ENCODE measurements around the gene DUOX1.
A peak's percentile ranks its signal among the peaks of the same experiment; 100 is the strongest.

Gene DUOX1

DNA sequence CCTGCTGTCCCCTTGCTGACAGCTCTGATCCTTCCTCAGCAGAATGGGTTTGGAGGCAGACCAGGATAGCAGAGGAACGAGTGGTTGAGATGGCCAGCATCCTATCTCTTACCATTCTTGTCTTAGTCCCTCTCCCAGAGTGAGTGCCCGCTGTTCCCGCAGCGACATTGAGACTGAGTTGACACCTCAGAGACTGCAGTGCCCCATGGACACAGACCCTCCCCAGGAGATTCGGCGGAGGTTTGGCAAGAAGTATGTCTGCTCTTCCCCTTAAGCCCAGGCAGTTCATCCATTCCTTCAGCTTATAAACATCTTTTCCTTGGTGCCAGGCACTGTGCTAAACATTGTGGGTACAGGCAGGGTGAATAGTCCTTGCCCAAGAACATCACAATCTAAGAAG is 21.2 kb downstream of the DUOX1 start:
- no peaks in the 10 kb centered on the region for H3K79me1 ChIP-seq (replicated peaks; ENCODE audit: low read length, poor library complexity, severe bottlenecking)
- peaks cover 0 to 15% of the 10 kb centered on the region in 2 experiments for H3K27me3 ChIP-seq (ENCODE audit: control insufficient read depth in 1 of 2, insufficient read depth in 1 of 2, low read length in 2 of 2)
- no peak overlapping the region for H2BK5ac ChIP-seq (ENCODE audit: low read depth, low read length, poor library complexity, severe bottlenecking)
- no peak overlapping the region for H3K4me3 ChIP-seq (ENCODE audit: insufficient read depth in 1 of 2, low read depth in 1 of 2, low read length in 2 of 2)
- no peak overlapping the region for H3K9ac ChIP-seq (ENCODE audit: low read length)
- H3K18ac ChIP-seq (ENCODE audit: low read depth in 1 of 2, low read length in 2 of 2) = no peak overlapping the region
- no peak overlapping the region for H2BK120ac ChIP-seq (ENCODE audit: low read depth, low read length)
- WGBS = 96% methylated on average over 6 of the region's 6 CpGs
- no peak overlapping the region for H4K91ac ChIP-seq (ENCODE audit: low read length)
- peaks cover 6% of the 10 kb centered on the region for H3K4me1 ChIP-seq (ENCODE audit: control insufficient read depth, insufficient read depth, low read depth, low read length)
- no peak for DNase-seq
- no peaks in the 10 kb centered on the region for H3K9me3 ChIP-seq (ENCODE audit: control insufficient read depth, low read length)
- no peak overlapping the region for H4K8ac ChIP-seq (ENCODE audit: low read length)
- H3K4ac ChIP-seq (ENCODE audit: low read depth in 1 of 2, low read length in 2 of 2) = no peak overlapping the region
- H2BK12ac ChIP-seq (ENCODE audit: low read length in 2 of 2) = no peak overlapping the region
- H3K4me2 ChIP-seq (ENCODE audit: low read length, poor library complexity, severe bottlenecking) = no peak overlapping the region
- H3K14ac ChIP-seq (ENCODE audit: low read length in 2 of 2) = no peak overlapping the region
- H3K36me3 ChIP-seq (ENCODE audit: control insufficient read depth in 1 of 2, insufficient read depth in 2 of 2, low read depth in 1 of 2, low read length in 2 of 2) = peaks cover 4 to 13% of the 10 kb centered on the region in 2 experiments
- no peak overlapping the region for H2AK5ac ChIP-seq (ENCODE audit: low read length, severe bottlenecking)
- no peak overlapping the region for H3K27ac ChIP-seq (ENCODE audit: low read length, poor library complexity, severe bottlenecking)
- H3K23ac ChIP-seq (ENCODE audit: low read length in 2 of 2) = no peak overlapping the region
- no peak overlapping the region for H2AFZ ChIP-seq (ENCODE audit: low read depth, low read length)
- H2BK15ac ChIP-seq (ENCODE audit: low read depth, poor library complexity, severe bottlenecking) = no peak overlapping the region

DNA sequence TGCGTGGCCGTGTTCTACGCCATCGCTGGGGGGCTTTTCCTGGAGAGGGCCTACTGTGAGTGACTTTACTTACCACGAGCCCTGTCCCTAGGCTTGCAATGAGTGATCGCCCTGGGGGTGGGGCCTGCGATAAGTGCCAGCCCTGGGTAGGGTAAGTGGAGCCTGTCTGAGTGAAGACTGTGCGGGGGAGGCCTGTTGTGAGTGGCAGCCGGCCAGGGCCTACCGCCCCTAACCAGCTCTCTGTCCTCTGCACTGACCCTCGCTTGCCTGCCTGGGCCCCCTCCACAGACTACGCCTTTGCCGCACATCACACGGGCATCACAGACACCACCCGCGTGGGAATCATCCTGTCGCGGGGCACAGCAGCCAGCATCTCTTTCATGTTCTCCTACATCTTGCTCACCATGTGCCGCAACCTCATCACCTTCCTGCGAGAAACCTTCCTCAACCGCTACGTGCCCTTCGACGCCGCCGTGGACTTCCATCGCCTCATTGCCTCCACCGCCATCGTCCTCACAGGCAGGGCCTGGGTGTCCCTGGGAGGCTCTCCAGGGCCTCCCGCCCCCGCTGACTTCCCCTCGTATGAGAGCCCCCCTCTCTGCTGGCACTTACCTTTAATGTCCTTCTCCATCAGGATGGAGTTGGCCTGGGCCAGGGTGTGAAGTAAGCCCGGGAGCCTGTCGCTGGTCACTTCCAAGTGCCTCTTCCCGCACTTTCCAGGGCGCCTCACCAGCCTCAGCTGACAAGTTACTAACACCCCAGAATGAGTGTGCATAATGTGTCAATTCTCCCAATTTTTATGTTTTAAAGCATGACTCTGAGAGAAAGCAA is 22.4 kb downstream of the DUOX1 start:
- H3K4me1 ChIP-seq (ENCODE audit: control insufficient read depth, insufficient read depth, low read depth, low read length) = peaks cover 6% of the 10 kb centered on the region
- 93% methylated on average over 32 of the region's 36 CpGs for WGBS

DNA sequence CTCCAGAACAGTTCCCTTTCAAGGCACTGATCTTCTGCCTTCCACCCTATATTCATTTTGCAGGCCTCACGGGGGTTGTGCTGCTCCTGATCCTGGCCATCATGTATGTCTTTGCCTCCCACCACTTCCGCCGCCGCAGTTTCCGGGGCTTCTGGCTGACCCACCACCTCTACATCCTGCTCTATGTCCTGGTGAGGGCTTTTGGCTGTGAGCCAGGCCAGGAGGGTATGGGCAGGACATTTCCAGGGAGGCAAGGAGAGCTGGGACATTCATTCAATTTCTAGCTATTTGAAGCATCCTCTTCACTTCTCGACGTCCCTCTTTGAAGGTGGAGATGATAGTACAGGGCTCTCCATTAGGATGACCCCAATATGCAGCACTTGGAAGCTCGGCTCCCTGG is 25.9 kb downstream of the DUOX1 start:
- H3K79me1 ChIP-seq (replicated peaks; ENCODE audit: low read length, poor library complexity, severe bottlenecking) = peaks cover 2% of the 10 kb centered on the region
- H2AK5ac ChIP-seq (ENCODE audit: low read length, severe bottlenecking) = no peak overlapping the region
- no peak overlapping the region for H4K8ac ChIP-seq (ENCODE audit: low read length)
- 90% methylated on average over 7 of the region's 8 CpGs for WGBS
- no peak overlapping the region for H3K4me3 ChIP-seq (ENCODE audit: insufficient read depth in 1 of 2, low read depth in 1 of 2, low read length in 2 of 2)
- no peak overlapping the region for H2BK5ac ChIP-seq (ENCODE audit: low read depth, low read length, poor library complexity, severe bottlenecking)
- no peak overlapping the region for H3K23ac ChIP-seq (ENCODE audit: low read length in 2 of 2)
- no peak overlapping the region for H2BK12ac ChIP-seq (ENCODE audit: low read length in 2 of 2)
- no peak for DNase-seq
- H3K18ac ChIP-seq (ENCODE audit: low read depth in 1 of 2, low read length in 2 of 2) = no peak overlapping the region
- no peak overlapping the region for H3K9ac ChIP-seq (ENCODE audit: low read length)
- no peak overlapping the region for H3K27ac ChIP-seq (ENCODE audit: low read length, poor library complexity, severe bottlenecking)
- no peak overlapping the region for H3K4me2 ChIP-seq (ENCODE audit: low read length, poor library complexity, severe bottlenecking)
- no peak overlapping the region for H2BK15ac ChIP-seq (ENCODE audit: low read depth, poor library complexity, severe bottlenecking)
- H2AFZ ChIP-seq (ENCODE audit: low read depth, low read length) = no peak overlapping the region
- H3K9me3 ChIP-seq (ENCODE audit: control insufficient read depth, low read length) = no peaks in the 10 kb centered on the region
- H3K14ac ChIP-seq (ENCODE audit: low read length in 2 of 2) = no peak overlapping the region
- H4K91ac ChIP-seq (ENCODE audit: low read length) = no peak overlapping the region
- H3K36me3 ChIP-seq (ENCODE audit: control insufficient read depth in 1 of 2, insufficient read depth in 2 of 2, low read depth in 1 of 2, low read length in 2 of 2) = peaks cover 4 to 16% of the 10 kb centered on the region in 2 experiments
- H3K4me1 ChIP-seq (ENCODE audit: control insufficient read depth, insufficient read depth, low read depth, low read length) = no peaks in the 10 kb centered on the region
- H3K4ac ChIP-seq (ENCODE audit: low read depth in 1 of 2, low read length in 2 of 2) = no peak overlapping the region
- no peaks in the 10 kb centered on the region for H3K27me3 ChIP-seq (ENCODE audit: control insufficient read depth in 1 of 2, insufficient read depth in 1 of 2, low read length in 2 of 2)
- no peak overlapping the region for H2BK120ac ChIP-seq (ENCODE audit: low read depth, low read length)

More for the DNA sequence above, 22.4 kb downstream of the DUOX1 start:
- H3K27me3 ChIP-seq (ENCODE audit: control insufficient read depth in 1 of 2, insufficient read depth in 1 of 2, low read length in 2 of 2) = peaks cover 0 to 7% of the 10 kb centered on the region in 2 experiments
- peaks cover 4 to 13% of the 10 kb centered on the region in 2 experiments for H3K36me3 ChIP-seq (ENCODE audit: control insufficient read depth in 1 of 2, insufficient read depth in 2 of 2, low read depth in 1 of 2, low read length in 2 of 2)
- no peak overlapping the region for H3K23ac ChIP-seq (ENCODE audit: low read length in 2 of 2)
- no peak overlapping the region for H2AK5ac ChIP-seq (ENCODE audit: low read length, severe bottlenecking)
- no peak overlapping the region for H3K4me2 ChIP-seq (ENCODE audit: low read length, poor library complexity, severe bottlenecking)
- no peak overlapping the region for H3K9ac ChIP-seq (ENCODE audit: low read length)
- no peak overlapping the region for H3K18ac ChIP-seq (ENCODE audit: low read depth in 1 of 2, low read length in 2 of 2)
- H2AFZ ChIP-seq (ENCODE audit: low read depth, low read length) = no peak overlapping the region
- no peak overlapping the region for H4K91ac ChIP-seq (ENCODE audit: low read length)
- DNase-seq = no peak
- H2BK15ac ChIP-seq (ENCODE audit: low read depth, poor library complexity, severe bottlenecking) = no peak overlapping the region
- H3K9me3 ChIP-seq (ENCODE audit: control insufficient read depth, low read length) = no peaks in the 10 kb centered on the region
- no peak overlapping the region for H2BK5ac ChIP-seq (ENCODE audit: low read depth, low read length, poor library complexity, severe bottlenecking)
- no peak overlapping the region for H3K4me3 ChIP-seq (ENCODE audit: insufficient read depth in 1 of 2, low read depth in 1 of 2, low read length in 2 of 2)
- no peak overlapping the region for H3K27ac ChIP-seq (ENCODE audit: low read length, poor library complexity, severe bottlenecking)
- H4K8ac ChIP-seq (ENCODE audit: low read length) = no peak overlapping the region
- H3K4ac ChIP-seq (ENCODE audit: low read depth in 1 of 2, low read length in 2 of 2) = no peak overlapping the region
- no peak overlapping the region for H2BK120ac ChIP-seq (ENCODE audit: low read depth, low read length)
- peak overlapping the region in 1 of 2 experiments; percentile 38 for H3K14ac ChIP-seq (ENCODE audit: low read length in 2 of 2)
- H3K79me1 ChIP-seq (replicated peaks; ENCODE audit: low read length, poor library complexity, severe bottlenecking) = no peaks in the 10 kb centered on the region
- H2BK12ac ChIP-seq (ENCODE audit: low read length in 2 of 2) = no peak overlapping the region

GRCh38 chr15:45156744-45157455 is 27.1 kb downstream of the DUOX1 start:
- no peak overlapping the region for H3K4ac ChIP-seq (ENCODE audit: low read depth in 1 of 2, low read length in 2 of 2)
- peaks cover 0 to 13% of the 10 kb centered on the region in 2 experiments for H3K36me3 ChIP-seq (ENCODE audit: control insufficient read depth in 1 of 2, insufficient read depth in 2 of 2, low read depth in 1 of 2, low read length in 2 of 2)
- H3K9me3 ChIP-seq (ENCODE audit: control insufficient read depth, low read length) = no peaks in the 10 kb centered on the region
- no peak overlapping the region for H2BK5ac ChIP-seq (ENCODE audit: low read depth, low read length, poor library complexity, severe bottlenecking)
- H2AFZ ChIP-seq (ENCODE audit: low read depth, low read length) = no peak overlapping the region
- no peak overlapping the region for H3K18ac ChIP-seq (ENCODE audit: low read depth in 1 of 2, low read length in 2 of 2)
- H3K4me2 ChIP-seq (ENCODE audit: low read length, poor library complexity, severe bottlenecking) = no peak overlapping the region
- H2BK12ac ChIP-seq (ENCODE audit: low read length in 2 of 2) = no peak overlapping the region
- H3K14ac ChIP-seq (ENCODE audit: low read length in 2 of 2) = no peak overlapping the region
- no peaks in the 10 kb centered on the region for H3K27me3 ChIP-seq (ENCODE audit: control insufficient read depth in 1 of 2, insufficient read depth in 1 of 2, low read length in 2 of 2)
- 70% methylated on average over 6 of the region's 7 CpGs for WGBS
- no peak overlapping the region for H4K91ac ChIP-seq (ENCODE audit: low read length)
- peak; percentile 25 for DNase-seq
- H3K4me3 ChIP-seq (ENCODE audit: insufficient read depth in 1 of 2, low read depth in 1 of 2, low read length in 2 of 2) = peak overlapping the region in 1 of 2 experiments; percentile 20
- no peak overlapping the region for H4K8ac ChIP-seq (ENCODE audit: low read length)
- H3K4me1 ChIP-seq (ENCODE audit: control insufficient read depth, insufficient read depth, low read depth, low read length) = no peaks in the 10 kb centered on the region
- H2BK15ac ChIP-seq (ENCODE audit: low read depth, poor library complexity, severe bottlenecking) = no peak overlapping the region
- H3K23ac ChIP-seq (ENCODE audit: low read length in 2 of 2) = no peak overlapping the region
- no peak overlapping the region for H2BK120ac ChIP-seq (ENCODE audit: low read depth, low read length)
- H3K79me1 ChIP-seq (replicated peaks; ENCODE audit: low read length, poor library complexity, severe bottlenecking) = peaks cover 4% of the 10 kb centered on the region
- H2AK5ac ChIP-seq (ENCODE audit: low read length, severe bottlenecking) = no peak overlapping the region
- no peak overlapping the region for H3K27ac ChIP-seq (ENCODE audit: low read length, poor library complexity, severe bottlenecking)
- peak overlapping the region; percentile 75 for H3K9ac ChIP-seq (ENCODE audit: low read length)

Measured in mesenchymal stem cell (in vitro differentiated cells and primary cell).